Epithelial cell of proximal tubule (primary cell): ENCODE measurements around the gene NXPE3. TPM values are rescaled to one million over a fixed set of nuclear protein-coding genes. Genes with fewer than 3 reads are reported as not detected.
A peak's percentile ranks its signal among the peaks of the same experiment; 100 is the strongest.

Source experiments
- DNase-seq: peaks from one replicate; pipeline ENCODE4 v3.0.0-alpha.2; 2011; ENCODE audit warnings: low read depth
- H3K4me3 ChIP-seq: 2 replicates; pipeline ENCODE4 v1.5.1; 2011; ENCODE audit warnings: low read depth, mild to moderate bottlenecking, low read length
- total RNA-seq: library from RNA; depleted of rRNA; stranded (reverse); fragments of >200 nt; gene quantifications from 2 replicates; pipeline ENCODE4 v1.2.3, GENCODE V29; 2015
- TF ChIP-seq, protein P1 (sequence below): conservative IDR thresholded peaks from 2 replicates; pipeline ENCODE4 v1.5.1; 2012; ENCODE audit warnings: low read depth, mild to moderate bottlenecking, low read length

The NXPE3 gene
- total RNA-seq, 1 donor from 2014 or later = 8.0 TPM

DNA sequence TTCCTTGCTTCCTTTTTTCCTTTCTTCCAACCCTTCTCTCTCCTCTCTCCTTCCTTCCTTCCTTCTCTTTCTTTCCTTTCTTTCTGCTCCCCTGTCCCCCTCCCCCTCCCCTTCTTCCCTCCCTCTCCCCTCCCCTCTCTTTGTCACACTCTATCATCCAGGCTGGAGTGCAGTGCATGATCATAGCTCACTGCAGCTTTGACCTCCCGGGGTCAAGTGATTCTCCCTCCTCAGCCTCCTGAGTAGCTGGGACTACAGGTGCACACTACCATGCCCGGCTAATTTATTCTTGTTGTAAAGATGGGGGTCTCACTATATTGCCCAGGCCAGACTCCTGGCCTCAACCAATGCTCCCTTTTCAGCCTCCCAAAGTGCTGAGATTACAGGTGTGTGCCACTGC lies 89.0 kb downstream of the NXPE3 start:
- no peak overlapping the region for H3K4me3 ChIP-seq
- TF ChIP-seq, protein P1, sequence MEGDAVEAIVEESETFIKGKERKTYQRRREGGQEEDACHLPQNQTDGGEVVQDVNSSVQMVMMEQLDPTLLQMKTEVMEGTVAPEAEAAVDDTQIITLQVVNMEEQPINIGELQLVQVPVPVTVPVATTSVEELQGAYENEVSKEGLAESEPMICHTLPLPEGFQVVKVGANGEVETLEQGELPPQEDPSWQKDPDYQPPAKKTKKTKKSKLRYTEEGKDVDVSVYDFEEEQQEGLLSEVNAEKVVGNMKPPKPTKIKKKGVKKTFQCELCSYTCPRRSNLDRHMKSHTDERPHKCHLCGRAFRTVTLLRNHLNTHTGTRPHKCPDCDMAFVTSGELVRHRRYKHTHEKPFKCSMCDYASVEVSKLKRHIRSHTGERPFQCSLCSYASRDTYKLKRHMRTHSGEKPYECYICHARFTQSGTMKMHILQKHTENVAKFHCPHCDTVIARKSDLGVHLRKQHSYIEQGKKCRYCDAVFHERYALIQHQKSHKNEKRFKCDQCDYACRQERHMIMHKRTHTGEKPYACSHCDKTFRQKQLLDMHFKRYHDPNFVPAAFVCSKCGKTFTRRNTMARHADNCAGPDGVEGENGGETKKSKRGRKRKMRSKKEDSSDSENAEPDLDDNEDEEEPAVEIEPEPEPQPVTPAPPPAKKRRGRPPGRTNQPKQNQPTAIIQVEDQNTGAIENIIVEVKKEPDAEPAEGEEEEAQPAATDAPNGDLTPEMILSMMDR = no peak
- DNase-seq = no peak

DNA sequence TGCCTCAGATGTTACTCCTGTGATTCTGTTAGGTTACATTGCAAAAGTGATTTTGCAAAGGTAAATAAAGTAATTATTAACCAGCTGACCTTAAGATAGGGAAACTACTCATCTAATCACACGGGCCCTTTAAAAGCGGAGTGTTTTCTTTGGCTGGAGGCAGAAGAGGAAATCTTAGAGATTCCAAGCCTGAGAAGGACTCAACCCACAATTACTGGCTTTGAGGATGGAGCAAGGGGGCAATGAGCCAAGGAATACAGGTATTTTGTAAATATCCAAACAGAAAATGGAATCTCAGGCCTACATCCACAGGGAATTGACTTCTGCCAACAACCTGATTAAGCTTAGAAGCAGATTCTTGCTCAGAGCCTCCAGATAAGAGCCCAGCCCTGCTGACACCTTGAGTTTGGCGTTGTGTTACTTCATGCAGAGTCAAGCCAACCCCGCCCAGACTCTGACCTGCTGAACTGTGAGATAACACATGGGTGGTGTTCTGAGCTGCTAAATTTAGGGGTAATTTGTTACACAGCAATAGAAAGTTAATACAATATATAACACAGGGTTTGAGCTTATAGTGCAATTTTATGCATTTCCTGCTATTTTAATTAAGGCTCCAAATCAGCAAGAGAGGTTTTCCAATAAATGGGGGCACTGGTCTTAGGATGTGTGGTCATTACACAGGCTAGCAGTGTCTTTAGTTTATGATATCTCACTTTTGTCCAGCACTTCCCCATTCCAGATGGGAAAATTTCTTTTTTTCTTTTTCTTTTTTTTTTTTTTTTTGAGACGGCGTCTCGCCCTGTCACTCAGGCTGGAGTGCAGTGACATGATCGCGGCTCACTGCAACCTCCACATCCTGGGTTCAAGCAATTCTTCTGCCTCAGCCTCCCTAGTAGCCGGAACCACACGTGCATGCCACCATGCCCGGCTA lies 89.8 kb downstream of the NXPE3 start:
- H3K4me3 ChIP-seq = no peak overlapping the region
- TF ChIP-seq, protein P1 = no peak
- DNase-seq = peak; percentile 55

DNA sequence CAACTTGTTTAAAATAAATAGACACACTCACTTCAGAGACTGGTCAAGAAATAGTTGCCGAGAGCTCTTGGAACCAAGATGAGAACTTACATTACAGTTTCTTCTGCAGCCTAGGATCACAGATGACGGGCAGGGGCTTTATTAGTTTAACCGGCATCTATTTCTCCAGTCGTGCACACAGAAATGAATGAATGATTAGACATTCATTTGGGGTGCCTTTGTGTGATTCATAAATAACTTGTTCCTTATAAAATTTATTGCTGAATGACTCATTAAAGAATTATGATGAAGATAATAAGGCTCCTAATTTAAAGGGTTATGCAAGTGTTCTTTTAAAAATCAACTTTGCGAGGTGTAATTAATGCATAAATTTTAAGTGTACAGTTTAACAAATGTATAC lies 91.1 kb downstream of the NXPE3 start:
- no peak overlapping the region for H3K4me3 ChIP-seq
- TF ChIP-seq, protein P1 = no peak
- DNase-seq = no peak

DNA sequence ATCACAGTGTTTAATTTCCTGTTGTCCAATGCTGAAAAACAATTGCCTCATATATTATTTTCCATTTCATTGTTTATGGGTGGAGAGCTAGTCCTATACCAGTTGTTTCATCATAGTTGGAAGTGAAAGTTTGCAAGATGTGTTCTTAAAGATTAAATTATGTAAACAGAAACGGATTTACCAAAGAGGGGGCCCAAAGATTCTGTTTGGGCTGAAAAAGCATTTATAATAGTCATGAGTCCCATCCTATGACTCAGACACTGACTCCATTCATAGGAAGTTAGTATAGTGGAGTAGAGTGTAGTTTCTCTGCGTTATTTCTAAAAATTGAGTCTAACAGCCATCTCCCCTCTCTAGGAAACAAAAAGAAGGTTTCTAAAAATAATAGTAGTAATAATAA lies 94.6 kb downstream of the NXPE3 start:
- H3K4me3 ChIP-seq = no peak overlapping the region
- DNase-seq = no peak
- TF ChIP-seq, protein P1 = no peak

DNA sequence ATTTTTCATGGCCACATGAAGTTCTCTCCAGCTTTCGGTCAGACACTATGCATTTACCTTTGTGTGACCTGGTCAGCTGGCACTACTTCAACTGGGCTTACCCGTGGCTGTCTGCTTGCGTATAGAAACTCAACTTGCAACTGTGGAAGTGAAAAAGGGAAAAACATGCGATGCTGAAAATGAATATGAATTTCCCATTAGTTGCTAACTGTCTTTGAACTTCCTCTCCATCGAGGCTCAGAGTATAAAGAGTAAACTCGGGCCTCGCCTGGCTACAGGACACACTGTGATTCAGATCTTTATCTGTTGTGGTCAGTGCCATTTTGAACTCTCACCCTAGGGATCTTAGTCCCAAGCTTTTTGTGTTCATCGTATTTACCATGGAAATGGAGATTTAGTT lies 97.1 kb downstream of the NXPE3 start:
- TF ChIP-seq, protein P1 = no peak
- DNase-seq = no peak
- H3K4me3 ChIP-seq = no peak overlapping the region

Other genes with a start within 250 kb of the NXPE3 start
- gene TRMT10C, start 217.3 kb upstream of the NXPE3 start, total RNA-seq = 33.3 and 39.4 TPM in 2 replicates
- gene PCNP, start 205.0 kb upstream of the NXPE3 start, total RNA-seq = 54.7 and 57.9 TPM in 2 replicates
- gene ZBTB11, start 102.1 kb upstream of the NXPE3 start, total RNA-seq = 11.8 and 12.8 TPM in 2 replicates
- 2,026 and 2,298 TPM in 2 replicates for gene RPL24, start 92.5 kb upstream of the NXPE3 start, total RNA-seq
- 7.9 and 9.3 TPM in 2 replicates for gene CEP97, start 54.6 kb upstream of the NXPE3 start, total RNA-seq
- 46.5 and 140 TPM in 2 replicates for gene NFKBIZ, start 70.3 kb downstream of the NXPE3 start, total RNA-seq